SU-DHL-6 (cell line): Measurements from ENCODE around the gene NXNL1.

Source experiments
- EZH2phosphoT487 ChIP-seq: fragments of 200-600 bp; sonication (generic), shearing (Covaris generic); conservative IDR thresholded peaks from 2 replicates; pipeline ENCODE4 v1.6.1; 2018; ENCODE audit warnings: mild to moderate bottlenecking, antibody characterized with exemption, low read length, moderate library complexity, mixed read lengths
- TF ChIP-seq, protein P1 (sequence below): fragments of 200-600 bp; sonication (generic); IDR thresholded peaks from one replicate; pipeline ENCODE4 v1.5.1; 2017; ENCODE audit warnings: antibody characterized with exemption, mild to moderate bottlenecking, low read length, moderate library complexity; ENCODE audit not compliant: insufficient read depth, poor library complexity, severe bottlenecking

DNA sequence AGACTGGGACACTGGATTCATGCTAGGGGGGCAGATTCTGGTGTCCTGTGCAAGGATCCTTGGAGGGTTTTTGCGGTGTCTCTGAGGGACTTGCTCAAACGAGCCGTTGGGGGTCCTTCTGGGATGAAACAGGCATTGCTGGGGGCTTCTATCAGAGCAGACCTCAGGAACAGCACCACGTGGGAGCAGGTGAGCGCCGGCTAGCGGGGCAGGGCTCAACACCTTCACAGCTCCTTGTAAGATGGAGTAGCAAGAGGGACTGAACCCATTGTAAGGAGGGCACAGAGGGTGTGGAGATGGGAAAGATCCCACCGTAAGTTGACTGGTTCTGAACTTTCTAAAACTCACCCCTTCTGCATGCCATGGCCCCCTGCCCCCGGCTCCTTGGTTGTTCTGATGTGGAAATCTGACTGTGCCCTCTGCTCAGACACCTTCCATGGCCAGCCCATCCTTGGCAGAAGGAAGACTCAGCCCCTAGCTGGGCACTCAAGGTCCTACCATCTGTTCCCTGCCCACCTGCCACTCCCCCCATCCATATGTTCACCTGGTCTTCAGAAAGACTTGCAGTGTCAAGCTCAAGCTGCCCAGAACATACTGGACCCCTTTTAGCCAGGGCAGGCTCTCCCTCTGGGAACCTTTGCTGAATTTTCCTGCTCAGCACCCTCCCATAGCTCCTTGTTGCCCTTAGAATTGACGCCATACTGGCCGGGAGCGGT is 10.8 kb upstream of the NXNL1 start:
- TF ChIP-seq, protein P1, sequence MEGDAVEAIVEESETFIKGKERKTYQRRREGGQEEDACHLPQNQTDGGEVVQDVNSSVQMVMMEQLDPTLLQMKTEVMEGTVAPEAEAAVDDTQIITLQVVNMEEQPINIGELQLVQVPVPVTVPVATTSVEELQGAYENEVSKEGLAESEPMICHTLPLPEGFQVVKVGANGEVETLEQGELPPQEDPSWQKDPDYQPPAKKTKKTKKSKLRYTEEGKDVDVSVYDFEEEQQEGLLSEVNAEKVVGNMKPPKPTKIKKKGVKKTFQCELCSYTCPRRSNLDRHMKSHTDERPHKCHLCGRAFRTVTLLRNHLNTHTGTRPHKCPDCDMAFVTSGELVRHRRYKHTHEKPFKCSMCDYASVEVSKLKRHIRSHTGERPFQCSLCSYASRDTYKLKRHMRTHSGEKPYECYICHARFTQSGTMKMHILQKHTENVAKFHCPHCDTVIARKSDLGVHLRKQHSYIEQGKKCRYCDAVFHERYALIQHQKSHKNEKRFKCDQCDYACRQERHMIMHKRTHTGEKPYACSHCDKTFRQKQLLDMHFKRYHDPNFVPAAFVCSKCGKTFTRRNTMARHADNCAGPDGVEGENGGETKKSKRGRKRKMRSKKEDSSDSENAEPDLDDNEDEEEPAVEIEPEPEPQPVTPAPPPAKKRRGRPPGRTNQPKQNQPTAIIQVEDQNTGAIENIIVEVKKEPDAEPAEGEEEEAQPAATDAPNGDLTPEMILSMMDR: no peak
- TF ChIP-seq EZH2phosphoT487: no peak
